ENCODE data around the gene PGA3.
"Not testable (repeated sequence)": the region's sequence is repeated elsewhere in the genome, so short reads cannot be mapped to it uniquely, and the experiment has no call there.

DNA sequence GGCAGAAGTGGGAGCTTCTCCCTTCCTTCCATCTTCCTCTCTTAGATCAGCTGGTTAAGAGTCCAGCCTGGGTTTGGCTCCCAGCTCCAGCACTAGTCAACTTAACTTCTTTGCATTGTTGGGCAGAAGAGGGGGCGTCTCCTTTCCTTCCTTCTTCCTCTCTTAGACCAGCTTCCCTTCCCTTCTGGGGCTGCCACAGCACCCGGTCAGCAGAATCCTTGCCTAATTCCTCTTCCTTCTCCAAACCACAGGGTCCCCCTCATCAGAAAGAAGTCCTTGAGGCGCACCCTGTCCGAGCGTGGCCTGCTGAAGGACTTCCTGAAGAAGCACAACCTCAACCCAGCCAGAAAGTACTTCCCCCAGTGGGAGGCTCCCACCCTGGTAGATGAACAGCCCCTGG lies 19.4 kb downstream of the PGA3 start:
- TF ChIP-seq EZH2 (IDR thresholded peaks at IDR 0.05); CEBPB (IDR thresholded peaks at IDR 0.05; ENCODE audit: low read depth): not testable (repeated sequence)
